Stimulated activated CD4-positive, alpha-beta T cell treated with anti-CD3 and anti-CD28 coated beads, Interleukin-4, amount 100 ng/mL, for 24 hours (primary cell): Measurements from ENCODE around the gene PXDN.

Experiments used
- DNase-seq: peaks from one replicate; pipeline ENCODE4 v3.0.0-alpha.2; 2020

Gene PXDN

DNA sequence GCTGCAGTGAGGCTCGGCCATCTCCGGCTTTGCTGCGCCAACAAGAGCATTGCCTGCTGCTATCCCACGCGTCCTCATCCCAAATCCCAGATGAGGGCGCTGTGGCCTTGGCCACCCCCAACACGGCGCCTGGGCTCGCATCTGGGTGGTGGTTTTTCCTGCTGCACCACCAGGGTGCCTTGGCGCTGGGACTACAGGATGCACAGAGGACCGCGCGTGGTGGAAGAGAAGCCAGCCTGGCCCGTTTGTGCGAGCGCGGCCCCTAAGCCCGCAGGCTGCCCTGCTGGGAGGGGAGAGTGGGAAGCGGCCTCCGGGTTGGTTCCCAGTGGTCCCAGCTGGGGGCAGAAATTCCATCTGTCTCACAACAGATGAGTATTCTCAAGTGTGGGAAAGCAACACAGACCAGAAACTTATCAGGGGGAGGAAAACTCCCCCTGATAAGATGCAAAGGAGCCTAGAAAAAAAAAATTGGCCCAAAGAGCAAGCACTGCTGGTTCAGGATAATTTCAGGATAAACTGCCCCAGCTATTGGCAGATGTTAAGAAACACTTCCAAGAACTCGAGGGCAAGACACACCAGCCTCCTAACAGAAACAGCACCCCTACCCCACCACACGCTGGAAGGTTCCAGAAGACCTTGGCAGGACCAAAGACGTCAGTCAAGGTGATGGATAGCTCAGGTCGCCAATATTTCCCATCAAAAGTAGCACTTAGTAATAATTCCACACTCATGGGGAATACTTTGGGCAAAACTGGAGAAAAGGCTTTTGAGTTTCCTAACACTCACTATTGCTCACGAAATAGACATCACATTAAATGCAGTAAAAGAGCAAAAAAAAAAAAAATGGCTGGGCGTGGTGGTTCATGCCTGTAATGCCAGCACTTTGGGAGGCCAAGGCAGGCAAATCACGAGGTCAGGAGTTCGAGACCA, 152.1 kb downstream of the PXDN start:
- DNase-seq = no peak

GRCh38 chr2:1591461-1591770, 152.9 kb downstream of the PXDN start:
- no peak for DNase-seq

- DNase-seq = no peak
Measured at GRCh38 chr2:1590596-1591460, 153.5 kb downstream of the PXDN start.

DNA sequence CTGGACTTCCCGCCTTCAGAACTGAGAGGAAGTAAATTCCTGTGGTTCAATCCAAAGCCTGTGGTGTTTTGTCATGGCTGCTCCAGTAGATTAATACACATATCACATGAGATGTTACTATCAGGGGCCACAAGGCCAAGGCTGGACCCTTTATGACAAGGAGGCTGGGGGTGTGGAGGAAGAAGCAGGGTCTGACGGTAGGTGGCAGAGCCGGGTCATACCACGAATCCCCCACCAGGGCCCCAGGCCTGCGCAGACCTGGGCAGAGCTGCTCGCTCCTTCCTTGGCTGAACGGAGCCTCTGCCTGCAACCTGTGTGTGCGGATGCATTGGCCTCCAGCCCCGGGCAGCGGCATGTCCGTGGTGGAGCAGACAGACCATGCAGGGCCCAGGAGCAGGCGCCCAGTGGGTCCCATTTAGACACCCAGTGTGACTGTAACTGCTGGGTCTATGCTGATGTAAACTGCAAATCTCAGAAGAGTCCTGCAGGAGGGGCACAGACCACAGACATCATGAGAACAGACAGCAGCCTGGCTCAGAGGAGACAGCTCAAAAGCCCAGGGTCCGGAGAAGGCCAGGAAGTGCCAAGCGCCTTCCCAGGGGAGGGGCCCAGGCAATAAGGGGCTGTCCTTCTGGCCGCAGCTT, 155.2 kb downstream of the PXDN start:
- DNase-seq = no peak

DNA sequence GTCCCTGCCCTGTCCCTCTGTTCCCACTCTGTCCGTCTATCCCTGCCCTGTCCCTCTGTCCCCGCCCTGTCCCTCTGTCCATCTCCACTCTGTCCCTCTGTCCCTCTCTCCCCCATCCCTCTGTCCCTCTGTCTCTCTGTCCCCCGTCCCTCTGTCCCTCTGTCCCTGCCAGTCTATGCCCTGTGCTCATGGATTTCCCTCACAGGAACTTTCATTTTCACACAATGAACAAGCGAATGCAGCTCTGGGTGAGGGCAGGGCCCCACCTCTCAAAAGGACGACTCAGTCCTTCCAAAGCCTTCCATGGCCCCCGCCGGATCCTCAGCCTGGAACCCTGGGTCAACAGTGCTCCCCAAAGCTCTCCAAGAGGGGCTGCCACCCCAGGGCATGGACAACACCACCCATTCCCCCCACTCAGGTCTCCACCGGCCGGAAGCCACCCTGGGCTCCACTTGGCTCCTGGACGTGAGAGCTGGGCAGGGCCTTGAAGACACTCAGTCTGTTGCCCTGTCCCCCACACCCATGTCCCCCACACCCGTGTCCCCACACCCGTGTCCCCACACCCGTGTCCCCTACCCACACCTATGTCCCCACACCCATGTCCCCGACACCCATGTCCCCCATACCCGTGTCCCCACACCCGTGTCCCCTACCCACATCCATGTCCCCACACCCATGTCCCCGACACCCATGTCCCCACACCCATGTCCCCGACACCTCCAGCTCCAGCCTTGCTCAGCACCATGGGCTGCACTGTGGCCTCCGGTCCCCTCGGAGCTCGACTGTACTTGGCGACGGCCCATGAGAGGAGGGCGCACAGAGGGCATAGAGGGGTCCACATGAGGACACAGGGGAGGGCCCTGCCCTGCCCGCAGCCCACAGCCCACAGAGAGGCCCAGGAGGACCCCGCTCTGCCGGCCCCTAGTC, 156.0 kb downstream of the PXDN start:
- DNase-seq = no peak

DNA sequence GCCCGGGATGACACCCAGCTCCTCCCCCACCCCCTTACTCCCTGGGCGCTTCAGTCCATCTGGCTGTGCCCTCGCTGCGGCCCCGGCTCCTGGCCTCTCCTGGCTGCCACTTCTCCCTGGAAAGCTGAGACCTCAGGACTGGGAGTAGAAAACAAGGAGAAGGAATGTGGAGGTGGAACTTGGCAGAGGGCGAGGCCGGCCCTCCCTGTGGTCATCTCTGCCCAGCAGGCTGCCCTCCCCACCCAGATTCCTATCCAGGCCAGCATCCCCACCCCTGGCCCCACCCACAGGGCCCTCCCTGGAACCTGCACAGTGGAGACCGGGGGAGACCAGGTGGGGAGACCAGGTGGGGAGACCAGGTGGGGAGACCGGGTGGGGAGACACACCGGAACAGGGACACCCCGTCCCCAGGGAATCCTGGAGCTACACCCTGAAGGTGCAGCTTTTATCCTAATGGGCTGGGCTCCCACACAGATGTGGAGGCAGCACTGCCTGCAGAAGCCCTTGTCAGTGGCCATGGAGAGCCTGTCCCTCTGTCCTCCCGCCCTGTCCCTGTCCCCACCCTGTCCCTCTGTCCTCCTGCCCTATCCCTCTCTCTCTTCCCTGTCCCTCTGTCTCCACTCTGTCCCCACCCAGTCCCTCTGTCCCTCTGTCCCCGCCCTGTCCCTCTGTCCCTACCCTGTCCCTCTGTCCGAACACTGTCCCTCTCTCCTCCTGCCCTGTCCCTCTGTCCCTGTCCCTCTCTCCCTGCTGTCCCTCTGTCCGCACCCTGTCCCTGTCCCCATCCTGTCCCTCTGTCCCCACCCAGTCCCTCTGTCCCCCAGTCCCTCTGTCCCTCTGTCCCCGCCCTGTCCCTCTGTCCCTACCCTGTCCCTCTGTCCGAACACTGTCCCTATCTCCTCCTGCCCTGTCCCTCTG, 157.1 kb downstream of the PXDN start:
- no peak for DNase-seq

GRCh38 chr2:1586251-1586922, 157.9 kb downstream of the PXDN start:
- no peak for DNase-seq

GRCh38 chr2:1585635-1586034, 158.7 kb downstream of the PXDN start:
- no peak for DNase-seq

DNA sequence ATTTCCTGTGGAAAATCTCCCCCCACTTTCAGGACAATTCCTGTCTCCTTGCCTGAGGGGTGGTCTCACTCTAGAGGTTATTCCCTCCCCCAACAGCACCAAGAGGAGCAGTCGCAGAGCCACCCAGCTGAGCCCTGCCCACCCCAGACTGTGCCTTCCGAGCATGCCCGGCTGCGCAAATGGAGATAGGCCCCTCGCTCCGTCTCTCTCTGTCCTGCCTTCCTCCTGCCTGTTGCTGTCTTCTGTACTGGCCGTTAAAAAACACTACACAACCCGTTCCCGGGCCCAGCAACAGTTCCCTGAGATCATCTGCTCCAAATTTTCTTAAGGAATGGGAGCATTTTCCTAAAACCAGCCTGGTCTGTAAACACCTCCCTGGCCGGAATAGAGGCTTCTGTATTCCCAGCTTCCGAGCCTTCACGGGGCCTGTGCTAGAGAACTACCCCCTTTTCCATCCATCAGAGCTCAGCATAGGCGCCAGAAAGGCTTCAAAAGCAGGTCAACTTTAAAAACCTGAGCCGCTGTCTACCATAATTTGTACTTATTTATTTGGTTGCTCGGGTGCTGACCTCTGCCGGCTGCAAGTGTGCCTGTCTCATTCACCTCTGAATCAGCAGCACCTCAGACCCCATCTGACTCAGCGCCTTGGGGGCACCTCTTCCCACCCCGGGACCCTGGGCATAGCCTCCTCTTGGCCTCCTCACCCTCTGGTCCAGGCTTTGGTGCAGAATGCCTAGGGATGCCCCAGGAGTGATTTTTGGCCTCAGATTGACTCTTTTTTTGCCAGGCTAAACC, 159.4 kb downstream of the PXDN start:
- no peak for DNase-seq

GRCh38 chr2:1584051-1584531, 160.2 kb downstream of the PXDN start:
- no peak for DNase-seq

- DNase-seq = no peak
Measured at GRCh38 chr2:1582891-1583341, 161.4 kb downstream of the PXDN start.

DNA sequence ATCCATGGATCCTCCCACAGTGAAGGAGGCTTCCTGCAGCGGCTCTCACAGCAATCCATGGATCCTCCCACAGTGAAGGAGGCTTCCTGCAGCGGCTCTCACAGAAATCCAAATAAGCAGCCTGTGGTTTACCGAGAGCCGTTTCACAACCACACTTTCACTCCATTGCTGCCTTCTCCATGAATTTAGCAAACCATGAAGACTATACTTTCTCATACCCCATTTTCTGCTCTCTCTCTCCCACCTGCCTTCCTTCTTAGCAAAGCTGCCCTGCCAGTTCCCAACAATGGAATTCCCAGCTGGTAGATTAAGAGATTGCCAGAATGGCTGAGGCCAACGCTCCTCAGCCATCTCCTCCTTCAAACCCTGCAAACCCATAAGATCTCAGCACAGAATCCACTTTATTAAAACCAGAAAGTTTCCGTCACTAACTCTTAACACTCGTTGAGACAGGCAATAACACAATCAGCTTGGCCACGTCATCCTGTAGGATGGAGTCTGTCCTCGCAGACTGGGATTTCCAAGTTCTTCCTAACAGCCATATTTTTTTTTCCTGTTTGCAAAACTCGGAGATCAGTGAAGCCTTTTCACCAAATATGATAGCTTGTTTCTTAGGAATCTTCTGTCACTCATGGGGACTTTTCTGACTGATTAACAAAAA, 162.2 kb downstream of the PXDN start:
- no peak for DNase-seq
